DND-41 (cell line): ENCODE results near the gene EREG.

Source experiments
- ATAC-seq: fragments of 200-7000 bp; cut with Tn5 transposase; 3 replicates; pipeline ENCODE4 v1.9.1; 2021; ENCODE audit warnings: low read depth; ENCODE audit not compliant: insufficient read depth
- DNase-seq: peaks from one replicate; pipeline ENCODE4 v3.0.0-alpha.2; 2020
- H2AFZ ChIP-seq: 2 replicates; pipeline ENCODE4 v1.6.0; 2012; ENCODE audit warnings: low read depth, low read length
- H3K27ac ChIP-seq: 2 replicates; pipeline ENCODE4 v1.5.1; 2012; ENCODE audit warnings: low read length, inconsistent platforms
- H3K27me3 ChIP-seq: fragments of 200-600 bp; sonication (generic); 2 replicates; pipeline ENCODE4 v1.6.0; 2012; ENCODE audit warnings: low read length, mild to moderate bottlenecking, inconsistent platforms; ENCODE audit not compliant: insufficient read depth, poor library complexity
- H3K36me3 ChIP-seq: 2 replicates; pipeline ENCODE4 v1.5.1; 2012; ENCODE audit warnings: low read length, inconsistent platforms; ENCODE audit not compliant: insufficient read depth
- H3K4me1 ChIP-seq: 2 replicates; pipeline ENCODE4 v1.5.1; 2012; ENCODE audit warnings: mild to moderate bottlenecking, low read length; ENCODE audit not compliant: insufficient read depth
- H3K4me2 ChIP-seq: 2 replicates; pipeline ENCODE4 v1.6.0; 2012; ENCODE audit warnings: mild to moderate bottlenecking, moderate library complexity, low read length, inconsistent platforms; ENCODE audit not compliant: insufficient read depth
- H3K4me3 ChIP-seq, 2 experiments: fragments of 200-600 bp in 1 of 2; shearing (Covaris generic) in 1 of 2; 2 replicates each; pipeline ENCODE4 v1.5.1; 2012 to 2016; ENCODE audit warnings: inconsistent platforms in 2 of 2, low read length in 2 of 2, mild to moderate bottlenecking in 2 of 2, low read depth in 1 of 2, moderate library complexity in 1 of 2
- H3K79me2 ChIP-seq: 2 replicates; pipeline ENCODE4 v1.6.0; 2012; ENCODE audit warnings: low read length, inconsistent platforms; ENCODE audit not compliant: insufficient read depth
- H3K9ac ChIP-seq: 2 replicates; pipeline ENCODE4 v1.6.0; 2012; ENCODE audit warnings: low read depth, mild to moderate bottlenecking, inconsistent platforms, low read length, moderate library complexity
- H3K9me3 ChIP-seq: 2 replicates; pipeline ENCODE4 v1.5.1; 2012; ENCODE audit warnings: low read length, moderate library complexity, mild to moderate bottlenecking, inconsistent platforms; ENCODE audit not compliant: insufficient read depth, severe bottlenecking
- H4K20me1 ChIP-seq: 2 replicates; pipeline ENCODE4 v1.6.0; 2012; ENCODE audit warnings: low read length; ENCODE audit not compliant: insufficient read depth
- EZH2 ChIP-seq: IDR thresholded peaks from 3 replicates; pipeline ENCODE4 v1.6.1; 2012; ENCODE audit warnings: borderline replicate concordance, low read depth, mild to moderate bottlenecking, moderate library complexity, low read length, inconsistent platforms; ENCODE audit not compliant: severe bottlenecking
- TF ChIP-seq, protein P1 (sequence below): IDR thresholded peaks from 2 replicates; pipeline ENCODE4 v1.5.1; 2012; ENCODE audit warnings: borderline replicate concordance, low read length, moderate library complexity, mild to moderate bottlenecking; ENCODE audit not compliant: poor library complexity, severe bottlenecking; ENCODE audit errors: extremely low read depth

EREG gene

DNA sequence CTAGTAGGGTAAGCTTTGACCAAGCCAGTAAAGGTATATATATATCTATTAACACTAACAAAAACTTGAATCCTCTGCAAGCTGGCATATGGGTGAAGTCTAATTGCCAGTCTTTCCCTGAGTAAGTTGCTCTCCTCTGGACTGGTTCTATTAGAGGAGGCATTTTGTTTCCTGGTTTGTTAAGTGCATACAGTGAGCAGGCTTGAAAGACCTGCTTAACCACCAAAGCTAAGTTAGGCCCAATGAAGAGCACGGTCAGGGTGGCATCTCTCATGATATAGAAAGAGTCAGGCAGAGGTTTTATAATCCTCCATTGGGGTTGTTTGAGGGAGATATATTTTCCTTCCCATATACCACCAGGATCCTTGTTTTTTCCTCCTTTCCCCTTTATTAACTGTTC, 70.4 kb downstream of the EREG start:
- no peaks in the 10 kb centered on the region for H3K4me1 ChIP-seq
- TF ChIP-seq, protein P1, sequence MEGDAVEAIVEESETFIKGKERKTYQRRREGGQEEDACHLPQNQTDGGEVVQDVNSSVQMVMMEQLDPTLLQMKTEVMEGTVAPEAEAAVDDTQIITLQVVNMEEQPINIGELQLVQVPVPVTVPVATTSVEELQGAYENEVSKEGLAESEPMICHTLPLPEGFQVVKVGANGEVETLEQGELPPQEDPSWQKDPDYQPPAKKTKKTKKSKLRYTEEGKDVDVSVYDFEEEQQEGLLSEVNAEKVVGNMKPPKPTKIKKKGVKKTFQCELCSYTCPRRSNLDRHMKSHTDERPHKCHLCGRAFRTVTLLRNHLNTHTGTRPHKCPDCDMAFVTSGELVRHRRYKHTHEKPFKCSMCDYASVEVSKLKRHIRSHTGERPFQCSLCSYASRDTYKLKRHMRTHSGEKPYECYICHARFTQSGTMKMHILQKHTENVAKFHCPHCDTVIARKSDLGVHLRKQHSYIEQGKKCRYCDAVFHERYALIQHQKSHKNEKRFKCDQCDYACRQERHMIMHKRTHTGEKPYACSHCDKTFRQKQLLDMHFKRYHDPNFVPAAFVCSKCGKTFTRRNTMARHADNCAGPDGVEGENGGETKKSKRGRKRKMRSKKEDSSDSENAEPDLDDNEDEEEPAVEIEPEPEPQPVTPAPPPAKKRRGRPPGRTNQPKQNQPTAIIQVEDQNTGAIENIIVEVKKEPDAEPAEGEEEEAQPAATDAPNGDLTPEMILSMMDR, result no peak
- TF ChIP-seq EZH2, result no peak
- H3K79me2 ChIP-seq, result no peaks in the 10 kb centered on the region
- no peak for ATAC-seq
- H3K27ac ChIP-seq, result no peak overlapping the region
- no peak for DNase-seq
- H3K36me3 ChIP-seq, result no peaks in the 10 kb centered on the region
- H2AFZ ChIP-seq, result no peak overlapping the region
- H3K4me3 ChIP-seq, result no peak overlapping the region
- H4K20me1 ChIP-seq, result no peaks in the 10 kb centered on the region
- no peaks in the 10 kb centered on the region for H3K27me3 ChIP-seq
- no peaks in the 10 kb centered on the region for H3K9me3 ChIP-seq
- H3K4me2 ChIP-seq, result no peak overlapping the region
- no peak overlapping the region for H3K9ac ChIP-seq

DNA sequence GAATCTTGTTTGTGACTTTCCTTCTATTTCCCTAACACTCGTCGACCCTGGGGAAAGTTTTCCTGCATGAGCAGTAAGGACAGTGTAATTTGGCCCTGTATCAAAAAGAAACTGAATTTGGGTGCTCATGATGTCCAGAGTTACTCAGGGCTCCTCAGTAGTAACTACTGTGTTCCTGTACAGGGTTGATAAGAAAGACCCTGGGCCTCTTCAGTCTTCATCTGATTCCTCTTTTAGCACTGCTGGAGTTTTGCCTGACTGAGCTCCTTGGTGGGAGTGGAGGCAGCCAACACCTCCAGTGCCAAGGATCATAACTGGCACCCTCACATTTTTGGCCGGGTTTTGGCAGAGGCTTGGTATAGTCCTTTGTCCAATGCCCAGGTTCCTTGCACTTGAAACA, 72.9 kb downstream of the EREG start:
- Histone ChIP-seq H3K36me3 (no peaks in the 10 kb centered on the region), H4K20me1 (no peaks in the 10 kb centered on the region), H3K9me3 (no peaks in the 10 kb centered on the region), H3K27ac (no peak overlapping the region), H3K79me2 (no peaks in the 10 kb centered on the region), H3K9ac (no peak overlapping the region), H3K4me1 (no peaks in the 10 kb centered on the region), H3K27me3 (no peaks in the 10 kb centered on the region), H2AFZ (no peak overlapping the region), H3K4me3 (no peak overlapping the region), H3K4me2 (no peak overlapping the region)
- DNase-seq (no peak), ATAC-seq (no peak)
- TF ChIP-seq, protein P1, result no peak
- no peak for TF ChIP-seq EZH2
